Suprapubic skin (tissue), 4 donors: ENCODE results near the gene DCAF15.

Experiments used
- CTCF ChIP-seq, 2 donors: fragments of 200-600 bp in 1 of 2; fragments of 450-650 bp in 1 of 2; sonication (generic) in 1 of 2; IDR thresholded peaks; one replicate each; pipeline ENCODE4 v1.5.1; 2016 to 2019; ENCODE audit warnings: antibody characterized with exemption in 2 of 2, mild to moderate bottlenecking in 1 of 2, moderate library complexity in 1 of 2
- EP300 ChIP-seq: sonication (generic); formaldehyde crosslinking; IDR thresholded peaks from one replicate; pipeline ENCODE4 v1.6.1; 2017; ENCODE audit warnings: antibody characterized with exemption
- POLR2A ChIP-seq, 2 donors: fragments of 450-650 bp; IDR thresholded peaks; one replicate each; pipeline ENCODE4 v1.6.1; 2017; ENCODE audit warnings: antibody characterized with exemption in 2 of 2, mild to moderate bottlenecking in 2 of 2, moderate library complexity in 2 of 2
- POLR2AphosphoS5 ChIP-seq, 3 donors: sonication (generic); formaldehyde crosslinking; IDR thresholded peaks; one replicate each; pipeline ENCODE4 v1.6.1; 2017; ENCODE audit warnings: antibody characterized with exemption in 3 of 3

DNA sequence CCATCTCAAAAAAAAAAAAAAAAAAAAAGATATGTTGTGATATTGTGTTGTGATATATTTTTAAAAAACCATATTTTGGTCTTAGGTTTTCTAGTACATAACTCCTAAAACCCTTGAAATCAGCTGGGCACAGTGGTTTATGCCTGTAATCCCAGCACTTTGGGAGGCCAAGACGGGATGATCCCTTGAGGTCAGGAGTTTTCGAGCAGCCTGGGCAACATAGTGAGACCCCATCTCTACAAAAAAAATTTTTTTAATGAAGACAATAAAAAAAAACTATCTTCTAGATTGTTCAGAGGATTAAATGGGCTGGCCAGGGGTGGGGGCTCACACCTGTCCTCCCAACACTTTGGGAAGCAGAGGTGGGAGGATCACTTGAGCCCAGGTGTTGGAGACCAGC, 1.3 kb upstream of the DCAF15 start:
- TF ChIP-seq POLR2A (IDR thresholded peaks at IDR 0.05) (no peak), POLR2AphosphoS5 (IDR thresholded peaks at IDR 0.05) (no peak), CTCF (IDR thresholded peaks at IDR 0.05) (no peak), EP300 (no peak)
